WTC11 (cell line): ENCODE measurements around the gene MYL4.

ENCODE experiments used
- ATF2 ChIP-seq: sonication (generic); formaldehyde crosslinking; IDR thresholded peaks from 2 replicates; pipeline ENCODE4 v1.8.1; 2022; ENCODE audit warnings: low read depth, missing genetic modification reagents, borderline replicate concordance
- CTCF ChIP-seq: fragments of 200-600 bp; IDR thresholded peaks from 2 replicates; pipeline ENCODE4 v1.8.0; 2022; ENCODE audit warnings: antibody characterized with exemption
- HMGXB4 ChIP-seq: sonication (generic); formaldehyde crosslinking; IDR thresholded peaks from 2 replicates; pipeline ENCODE4 v1.8.1; 2023; ENCODE audit warnings: mild to moderate bottlenecking, moderate library complexity, missing genetic modification reagents
- JUN ChIP-seq: sonication (generic); formaldehyde crosslinking; IDR thresholded peaks from 2 replicates; pipeline ENCODE4 v1.8.0; 2023; ENCODE audit warnings: mild to moderate bottlenecking, missing genetic modification reagents

GRCh38 chr17:47225911-47226688 lies 17.0 kb downstream of the MYL4 start:
- TF ChIP-seq CTCF (no peak), HMGXB4 (CRISPR knock-in tag) (no peak), ATF2 (CRISPR knock-in tag) (no peak), JUN (no peak)
